Hematopoietic multipotent progenitor cell treated with erythropoietin and hydrocortisone succinate and interleukin-3 and kit ligand, for 15 days (in vitro differentiated cells): Measurements from ENCODE around the gene VEZT.

Source experiments
- DNase-seq: peaks from one replicate; pipeline ENCODE4 v3.0.0-alpha.2; 2015; ENCODE audit warnings: low spot score

Gene VEZT

GRCh38 chr12:95200128-95200894 is 17.3 kb upstream of the VEZT start:
- DNase-seq = no peak

- no peak for DNase-seq
Measured at GRCh38 chr12:95201056-95201670, 16.4 kb upstream of the VEZT start.

- no peak for DNase-seq
Measured at GRCh38 chr12:95202691-95203486, 14.7 kb upstream of the VEZT start.

- DNase-seq = no peak
Measured at GRCh38 chr12:95203487-95204030, 14.0 kb upstream of the VEZT start.

- no peak for DNase-seq
Measured at GRCh38 chr12:95204141-95204866, 13.3 kb upstream of the VEZT start.

- no peak for DNase-seq
Measured at GRCh38 chr12:95205016-95205624, 12.5 kb upstream of the VEZT start.

GRCh38 chr12:95205685-95206084 is 11.9 kb upstream of the VEZT start:
- DNase-seq = no peak

GRCh38 chr12:95206916-95207315 is 10.7 kb upstream of the VEZT start:
- no peak for DNase-seq

- DNase-seq = no peak
Measured at GRCh38 chr12:95207407-95207806, 10.2 kb upstream of the VEZT start.

GRCh38 chr12:95208678-95209077 is 8.9 kb upstream of the VEZT start:
- DNase-seq = no peak

- no peak for DNase-seq
Measured at GRCh38 chr12:95212586-95212985, 5.0 kb upstream of the VEZT start.

- DNase-seq = no peak
Measured at GRCh38 chr12:95213119-95213518, 4.5 kb upstream of the VEZT start.

- no peak for DNase-seq
Measured at GRCh38 chr12:95213928-95214327, 3.7 kb upstream of the VEZT start.

GRCh38 chr12:95214466-95214865 is 3.1 kb upstream of the VEZT start:
- no peak for DNase-seq

- DNase-seq = no peak
Measured at GRCh38 chr12:95215949-95216348, 1.7 kb upstream of the VEZT start.

GRCh38 chr12:95216711-95217376 is 763 bp upstream of the VEZT start:
- DNase-seq = peak; percentile 17

GRCh38 chr12:95218150-95219133 is 835 bp downstream of the VEZT start:
- DNase-seq = peak; percentile 55

GRCh38 chr12:95220190-95220589 is 2.6 kb downstream of the VEZT start:
- no peak for DNase-seq

- no peak for DNase-seq
Measured at GRCh38 chr12:95220726-95221125, 3.1 kb downstream of the VEZT start.
